Measurements from ENCODE around the gene PILRB. TPM values are rescaled to one million over a fixed set of nuclear protein-coding genes. Genes with fewer than 3 reads are reported as not detected.
"Not testable (repeated sequence)": the region's sequence is repeated elsewhere in the genome, so short reads cannot be mapped to it uniquely, and the experiment has no call there.

The PILRB gene
- total RNA-seq: 4.2 TPM

DNA sequence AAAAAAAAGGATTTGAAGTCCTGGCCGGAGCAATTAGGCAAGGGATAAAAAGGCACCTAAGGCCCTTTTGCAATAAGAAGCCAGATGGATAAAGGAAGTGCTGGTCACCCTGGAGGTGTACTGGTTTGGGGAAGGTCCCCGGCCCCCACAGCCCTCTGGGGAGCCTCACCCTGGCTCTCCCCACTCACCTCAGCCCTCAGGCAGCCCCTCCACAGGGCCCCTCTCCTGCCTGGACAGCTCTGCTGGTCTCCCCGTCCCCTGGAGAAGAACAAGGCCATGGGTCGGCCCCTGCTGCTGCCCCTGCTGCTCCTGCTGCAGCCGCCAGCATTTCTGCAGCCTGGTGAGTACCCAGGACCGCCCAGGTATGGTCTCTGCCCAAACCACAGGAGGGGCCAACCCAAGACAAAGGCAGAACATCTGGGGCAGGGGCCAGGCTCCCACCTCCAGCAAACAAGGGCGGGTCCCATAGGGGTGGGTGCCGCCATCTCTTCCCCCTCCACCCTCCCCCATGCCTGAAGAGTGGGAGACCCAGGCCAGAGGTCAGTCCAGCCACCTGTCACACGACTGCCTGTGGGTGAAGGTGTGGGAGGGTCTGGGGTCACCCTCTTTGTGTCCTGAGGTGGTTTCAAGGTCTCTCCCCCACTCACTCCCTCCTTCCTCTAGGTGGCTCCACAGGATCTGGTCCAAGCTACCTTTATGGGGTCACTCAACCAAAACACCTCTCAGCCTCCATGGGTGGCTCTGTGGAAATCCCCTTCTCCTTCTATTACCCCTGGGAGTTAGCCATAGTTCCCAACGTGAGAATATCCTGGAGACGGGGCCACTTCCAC lies at the start of gene PILRB:
PILRB (plus strand) TSS at position 91 of the 830 bp plus-strand sequence; CDS start at position 277, 186 bp downstream.
- no peak within 1 kb of the TSS for H3K27ac ChIP-seq (ENCODE audit: low read depth, low read length)

GRCh38 chr7:100318329-100318728 lies 39.6 kb upstream of the PILRB start:
- H3K27ac ChIP-seq (ENCODE audit: low read depth, low read length); H3K4me1 ChIP-seq (ENCODE audit: control insufficient read depth in 3 of 3, insufficient read depth in 3 of 3, low read length in 3 of 3); H3K27me3 ChIP-seq (ENCODE audit: control insufficient read depth in 3 of 3, insufficient read depth in 3 of 3, low read length in 3 of 3); H3K4me3 ChIP-seq (ENCODE audit: low read length in 3 of 3); H3K36me3 ChIP-seq (ENCODE audit: control insufficient read depth in 3 of 3, insufficient read depth in 3 of 3, low read length in 3 of 3); H3K9me3 ChIP-seq (ENCODE audit: control insufficient read depth in 3 of 3, low read length in 3 of 3); H3K9ac ChIP-seq (ENCODE audit: low read depth in 1 of 3, low read length in 3 of 3): not testable (repeated sequence)

More for the DNA sequence above, at the start of gene PILRB:
- H3K9ac ChIP-seq (ENCODE audit: low read depth in 1 of 3, low read length in 3 of 3): no peak within 1 kb of the TSS
- no peaks in the 10 kb centered on the region for H3K4me1 ChIP-seq (ENCODE audit: control insufficient read depth in 3 of 3, insufficient read depth in 3 of 3, low read length in 3 of 3)
- no peaks in the 10 kb centered on the region for H3K9me3 ChIP-seq (ENCODE audit: control insufficient read depth in 3 of 3, low read length in 3 of 3)
- no peaks in the 10 kb centered on the region for H3K27me3 ChIP-seq (ENCODE audit: control insufficient read depth in 3 of 3, insufficient read depth in 3 of 3, low read length in 3 of 3)
- H3K4me3 ChIP-seq (ENCODE audit: low read length in 3 of 3): no peak within 1 kb of the TSS
- peaks cover 72 to 84% (median 81%) of the 10 kb centered on the region in 3 donors for H3K36me3 ChIP-seq (ENCODE audit: control insufficient read depth in 3 of 3, insufficient read depth in 3 of 3, low read length in 3 of 3)

DNA sequence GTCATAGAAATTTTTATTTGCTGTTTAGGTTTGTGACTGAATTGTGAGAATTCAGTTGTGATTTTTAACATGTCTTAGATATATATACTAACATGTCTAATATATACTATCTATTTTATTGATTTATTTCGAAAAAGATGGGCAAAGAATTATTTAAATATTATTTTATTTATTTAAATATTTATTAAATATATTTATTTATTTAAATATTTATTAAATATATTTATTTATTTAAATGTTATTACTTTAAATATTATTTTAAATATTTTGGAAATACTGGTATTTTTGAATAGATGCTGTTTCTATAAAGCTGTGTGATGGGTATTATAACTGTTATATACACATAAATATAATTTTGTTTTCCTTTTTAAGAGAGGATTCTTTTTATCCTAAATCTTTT lies 36.3 kb upstream of the PILRB start:
- not testable (repeated sequence) for H3K36me3 ChIP-seq (ENCODE audit: control insufficient read depth in 3 of 3, insufficient read depth in 3 of 3, low read length in 3 of 3); H3K9me3 ChIP-seq (ENCODE audit: control insufficient read depth in 3 of 3, low read length in 3 of 3); H3K4me3 ChIP-seq (ENCODE audit: low read length in 3 of 3); H3K9ac ChIP-seq (ENCODE audit: low read depth in 1 of 3, low read length in 3 of 3); H3K4me1 ChIP-seq (ENCODE audit: control insufficient read depth in 3 of 3, insufficient read depth in 3 of 3, low read length in 3 of 3); H3K27ac ChIP-seq (ENCODE audit: low read depth, low read length); H3K27me3 ChIP-seq (ENCODE audit: control insufficient read depth in 3 of 3, insufficient read depth in 3 of 3, low read length in 3 of 3)

DNA sequence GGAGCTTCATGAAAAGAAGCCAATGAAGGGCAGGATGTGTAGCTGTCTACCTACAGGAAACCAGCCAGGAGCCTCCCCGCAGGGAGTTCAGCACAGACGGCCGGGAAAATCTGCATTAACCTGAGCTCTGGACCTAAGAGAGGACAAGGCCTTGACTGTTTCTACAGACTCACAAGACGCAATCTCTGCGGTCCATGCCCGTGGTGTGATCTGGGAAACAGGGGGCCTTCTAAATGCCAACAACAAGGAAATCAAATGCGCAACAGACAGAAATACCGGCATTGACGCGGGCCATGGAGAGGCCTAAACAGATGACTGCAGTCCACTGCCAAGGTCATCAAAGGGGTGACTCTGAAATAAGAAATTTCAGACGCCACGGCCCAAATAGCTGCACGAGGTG lies 33.7 kb upstream of the PILRB start:
- H3K4me3 ChIP-seq (ENCODE audit: low read length in 3 of 3); H3K4me1 ChIP-seq (ENCODE audit: control insufficient read depth in 3 of 3, insufficient read depth in 3 of 3, low read length in 3 of 3); H3K9ac ChIP-seq (ENCODE audit: low read depth in 1 of 3, low read length in 3 of 3); H3K27ac ChIP-seq (ENCODE audit: low read depth, low read length); H3K27me3 ChIP-seq (ENCODE audit: control insufficient read depth in 3 of 3, insufficient read depth in 3 of 3, low read length in 3 of 3); H3K9me3 ChIP-seq (ENCODE audit: control insufficient read depth in 3 of 3, low read length in 3 of 3); H3K36me3 ChIP-seq (ENCODE audit: control insufficient read depth in 3 of 3, insufficient read depth in 3 of 3, low read length in 3 of 3): not testable (repeated sequence)

DNA sequence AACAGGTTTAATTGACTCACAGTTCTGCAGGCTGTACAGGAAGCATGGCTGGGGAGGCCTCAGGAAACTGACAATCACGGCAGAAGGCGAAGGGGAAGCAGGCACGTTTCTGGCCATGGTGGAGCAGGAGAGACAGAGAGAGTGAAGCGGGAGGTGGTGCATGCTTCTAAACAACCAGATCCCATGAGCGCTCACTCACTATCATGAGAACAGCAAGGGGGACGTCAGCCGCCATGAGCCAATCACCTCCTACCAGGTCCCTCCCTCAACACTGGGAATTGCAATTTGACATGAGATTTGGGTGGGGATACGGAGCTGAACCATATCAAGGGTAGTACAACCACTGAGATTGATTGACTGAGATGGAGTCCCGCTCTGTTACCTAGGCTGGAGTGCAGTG lies 32.2 kb upstream of the PILRB start:
- H3K36me3 ChIP-seq (ENCODE audit: control insufficient read depth in 3 of 3, insufficient read depth in 3 of 3, low read length in 3 of 3); H3K9me3 ChIP-seq (ENCODE audit: control insufficient read depth in 3 of 3, low read length in 3 of 3); H3K4me1 ChIP-seq (ENCODE audit: control insufficient read depth in 3 of 3, insufficient read depth in 3 of 3, low read length in 3 of 3); H3K27ac ChIP-seq (ENCODE audit: low read depth, low read length); H3K9ac ChIP-seq (ENCODE audit: low read depth in 1 of 3, low read length in 3 of 3); H3K4me3 ChIP-seq (ENCODE audit: low read length in 3 of 3); H3K27me3 ChIP-seq (ENCODE audit: control insufficient read depth in 3 of 3, insufficient read depth in 3 of 3, low read length in 3 of 3): not testable (repeated sequence)

DNA sequence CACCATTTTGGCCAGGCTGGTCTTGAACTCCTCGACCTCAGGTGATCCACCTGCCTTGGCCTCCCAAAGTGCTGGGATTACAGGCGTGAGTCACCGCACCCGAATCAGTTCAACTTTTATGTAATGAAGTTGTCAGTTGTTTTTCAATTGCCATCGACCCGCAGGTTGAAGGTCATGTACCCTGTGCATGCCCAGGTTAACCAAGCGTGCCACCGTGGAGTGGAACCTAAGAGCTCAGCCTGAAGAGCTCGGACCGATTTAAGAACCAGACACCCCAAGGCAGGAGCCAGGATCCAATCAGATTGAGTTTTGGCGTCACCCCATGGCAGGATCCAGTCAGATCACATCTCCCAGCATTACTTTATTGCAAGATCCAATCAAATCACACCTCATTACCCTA lies 31.0 kb upstream of the PILRB start:
- H3K27ac ChIP-seq (ENCODE audit: low read depth, low read length); H3K27me3 ChIP-seq (ENCODE audit: control insufficient read depth in 3 of 3, insufficient read depth in 3 of 3, low read length in 3 of 3); H3K9ac ChIP-seq (ENCODE audit: low read depth in 1 of 3, low read length in 3 of 3); H3K4me3 ChIP-seq (ENCODE audit: low read length in 3 of 3); H3K4me1 ChIP-seq (ENCODE audit: control insufficient read depth in 3 of 3, insufficient read depth in 3 of 3, low read length in 3 of 3); H3K36me3 ChIP-seq (ENCODE audit: control insufficient read depth in 3 of 3, insufficient read depth in 3 of 3, low read length in 3 of 3); H3K9me3 ChIP-seq (ENCODE audit: control insufficient read depth in 3 of 3, low read length in 3 of 3): not testable (repeated sequence)

GRCh38 chr7:100335566-100336466 lies 22.1 kb upstream of the PILRB start:
- not testable (repeated sequence) for H3K4me1 ChIP-seq (ENCODE audit: control insufficient read depth in 3 of 3, insufficient read depth in 3 of 3, low read length in 3 of 3); H3K27me3 ChIP-seq (ENCODE audit: control insufficient read depth in 3 of 3, insufficient read depth in 3 of 3, low read length in 3 of 3); H3K36me3 ChIP-seq (ENCODE audit: control insufficient read depth in 3 of 3, insufficient read depth in 3 of 3, low read length in 3 of 3); H3K9me3 ChIP-seq (ENCODE audit: control insufficient read depth in 3 of 3, low read length in 3 of 3)
- peak overlapping the region; percentile 86 for H3K27ac ChIP-seq (ENCODE audit: low read depth, low read length)
- peak overlapping the region; percentile 77 to 91 (median 89) for H3K9ac ChIP-seq (ENCODE audit: low read depth in 1 of 3, low read length in 3 of 3)
- peak overlapping the region; percentile 71 to 94 (median 91) for H3K4me3 ChIP-seq (ENCODE audit: low read length in 3 of 3)

GRCh38 chr7:100338083-100338696 lies 19.7 kb upstream of the PILRB start:
- not testable (repeated sequence) for H3K36me3 ChIP-seq (ENCODE audit: control insufficient read depth in 3 of 3, insufficient read depth in 3 of 3, low read length in 3 of 3); H3K9ac ChIP-seq (ENCODE audit: low read depth in 1 of 3, low read length in 3 of 3); H3K4me3 ChIP-seq (ENCODE audit: low read length in 3 of 3); H3K27me3 ChIP-seq (ENCODE audit: control insufficient read depth in 3 of 3, insufficient read depth in 3 of 3, low read length in 3 of 3); H3K27ac ChIP-seq (ENCODE audit: low read depth, low read length); H3K9me3 ChIP-seq (ENCODE audit: control insufficient read depth in 3 of 3, low read length in 3 of 3)
- peaks cover 11 to 19% (median 12%) of the 10 kb centered on the region in 3 donors for H3K4me1 ChIP-seq (ENCODE audit: control insufficient read depth in 3 of 3, insufficient read depth in 3 of 3, low read length in 3 of 3)

GRCh38 chr7:100341286-100341685 lies 16.6 kb upstream of the PILRB start:
- not testable (repeated sequence) for H3K36me3 ChIP-seq (ENCODE audit: control insufficient read depth in 3 of 3, insufficient read depth in 3 of 3, low read length in 3 of 3)

GRCh38 chr7:100342765-100343164 lies 15.2 kb upstream of the PILRB start:
- H3K36me3 ChIP-seq (ENCODE audit: control insufficient read depth in 3 of 3, insufficient read depth in 3 of 3, low read length in 3 of 3): peaks cover 16 to 23% (median 18%) of the 10 kb centered on the region in 3 donors
- no peaks in the 10 kb centered on the region for H3K27me3 ChIP-seq (ENCODE audit: control insufficient read depth in 3 of 3, insufficient read depth in 3 of 3, low read length in 3 of 3)
- H3K4me1 ChIP-seq (ENCODE audit: control insufficient read depth in 3 of 3, insufficient read depth in 3 of 3, low read length in 3 of 3): peaks cover 25 to 31% (median 27%) of the 10 kb centered on the region in 3 donors
- H3K9me3 ChIP-seq (ENCODE audit: control insufficient read depth in 3 of 3, low read length in 3 of 3): no peaks in the 10 kb centered on the region
- H3K4me3 ChIP-seq (ENCODE audit: low read length in 3 of 3): peak overlapping the region in 1 of 3 donors; percentile 1
- peak overlapping the region; percentile 32 for H3K27ac ChIP-seq (ENCODE audit: low read depth, low read length)
- peak overlapping the region in 1 of 3 donors; percentile 20 for H3K9ac ChIP-seq (ENCODE audit: low read depth in 1 of 3, low read length in 3 of 3)

More at GRCh38 chr7:100341286-100341685, 16.6 kb upstream of the PILRB start:
- not testable (repeated sequence) for H3K27ac ChIP-seq (ENCODE audit: low read depth, low read length); H3K9me3 ChIP-seq (ENCODE audit: control insufficient read depth in 3 of 3, low read length in 3 of 3); H3K9ac ChIP-seq (ENCODE audit: low read depth in 1 of 3, low read length in 3 of 3); H3K27me3 ChIP-seq (ENCODE audit: control insufficient read depth in 3 of 3, insufficient read depth in 3 of 3, low read length in 3 of 3); H3K4me3 ChIP-seq (ENCODE audit: low read length in 3 of 3)
- peaks cover 20 to 31% (median 23%) of the 10 kb centered on the region in 3 donors for H3K4me1 ChIP-seq (ENCODE audit: control insufficient read depth in 3 of 3, insufficient read depth in 3 of 3, low read length in 3 of 3)

Data from skeletal muscle tissue (tissue), 4 donors.